Breast epithelium (tissue), 3 donors: ENCODE measurements around the gene CPED1.

Experiments used
- CTCF ChIP-seq, 3 donors: fragments of 450-650 bp; IDR thresholded peaks; one replicate each; pipeline ENCODE4 v1.5.1; 2016 to 2017; ENCODE audit warnings: antibody characterized with exemption in 3 of 3, mild to moderate bottlenecking in 3 of 3, moderate library complexity in 3 of 3
- POLR2A ChIP-seq: fragments of 450-650 bp; IDR thresholded peaks from one replicate; pipeline ENCODE4 v1.6.1; 2016; ENCODE audit warnings: antibody characterized with exemption, mild to moderate bottlenecking, moderate library complexity
- POLR2AphosphoS5 ChIP-seq, 3 donors: sonication (generic); formaldehyde crosslinking; IDR thresholded peaks; one replicate each; pipeline ENCODE4 v1.6.1; 2017; ENCODE audit warnings: antibody characterized with exemption in 3 of 3

GRCh38 chr7:121151774-121152221, 163.3 kb downstream of the CPED1 start:
- TF ChIP-seq CTCF (IDR thresholded peaks at IDR 0.05) (no peak), POLR2A (no peak), POLR2AphosphoS5 (IDR thresholded peaks at IDR 0.05) (no peak)
